ENCODE measurements around the gene DGKG.

GRCh38 chr3:186356152-186356551 lies 5.9 kb downstream of the DGKG start:
- no peak for TF ChIP-seq CTCF (IDR thresholded peaks at IDR 0.05)
- TF ChIP-seq POLR2A (IDR thresholded peaks at IDR 0.05), result no peak

All from Peyer's patch (tissue), 4 donors.